ENCODE results near the gene GNG10.
"Not testable (repeated sequence)": the region's sequence is repeated elsewhere in the genome, so short reads cannot be mapped to it uniquely, and the experiment has no call there.

Gene GNG10

DNA sequence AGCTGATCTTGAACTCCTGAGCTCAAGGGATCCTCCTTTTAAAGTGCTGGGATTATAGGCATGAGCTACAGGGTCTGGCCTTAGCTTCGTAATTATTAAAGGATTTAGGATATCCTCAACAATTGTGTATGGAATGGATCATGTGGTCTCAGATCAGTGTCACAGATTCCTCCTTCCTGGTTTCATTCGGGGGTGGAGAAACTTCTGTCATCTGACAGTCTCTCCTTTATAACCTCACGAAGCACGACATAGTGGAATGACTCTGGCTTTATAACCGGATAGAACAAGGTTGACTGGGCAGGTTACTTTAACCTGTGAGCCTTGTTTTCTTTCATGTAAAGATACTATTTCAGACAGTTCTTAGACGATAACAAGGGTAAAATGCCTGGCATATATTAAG is 4.4 kb upstream of the GNG10 start:
- no peak for DNase-seq (ENCODE audit: low spot score)

DNA sequence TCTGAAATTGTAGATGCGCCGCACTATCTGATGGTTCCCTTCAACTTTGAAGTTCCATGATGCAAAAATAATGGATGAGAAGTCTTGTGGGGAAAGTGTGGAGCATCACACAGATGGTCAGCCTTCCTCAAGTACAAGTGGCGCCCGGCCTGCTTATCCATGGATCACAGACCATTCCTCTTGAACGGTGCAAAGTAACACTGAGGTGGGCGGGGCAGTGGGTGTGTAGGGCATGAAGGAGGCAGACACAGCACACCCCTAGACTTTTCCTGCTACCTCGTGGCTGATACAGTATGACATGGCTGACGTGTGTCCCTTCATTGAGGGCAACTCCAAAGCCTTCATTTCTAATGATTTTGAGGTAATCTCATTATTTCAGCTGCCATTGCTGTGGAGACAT is 2.5 kb upstream of the GNG10 start:
- DNase-seq (ENCODE audit: low spot score), result no peak

DNA sequence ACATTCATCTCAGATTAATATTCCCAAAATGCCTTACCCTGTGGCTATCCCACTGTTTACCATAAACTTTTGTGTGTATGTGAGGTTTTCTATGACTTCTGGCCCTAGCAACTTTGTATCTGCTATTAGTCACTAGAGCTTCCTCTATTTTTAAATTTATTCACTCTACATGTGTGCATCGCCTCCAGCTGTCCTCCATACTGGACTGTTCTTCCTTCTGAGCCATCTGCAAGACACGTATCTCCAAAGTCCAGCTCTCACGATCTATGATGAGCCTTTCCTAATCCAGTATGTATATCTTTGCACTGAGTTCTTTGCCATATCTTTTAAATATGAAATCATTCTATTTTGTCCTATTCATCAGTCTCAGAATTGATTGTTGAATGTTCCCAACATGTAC is 1.7 kb upstream of the GNG10 start:
- no peak for DNase-seq (ENCODE audit: low spot score)

DNA sequence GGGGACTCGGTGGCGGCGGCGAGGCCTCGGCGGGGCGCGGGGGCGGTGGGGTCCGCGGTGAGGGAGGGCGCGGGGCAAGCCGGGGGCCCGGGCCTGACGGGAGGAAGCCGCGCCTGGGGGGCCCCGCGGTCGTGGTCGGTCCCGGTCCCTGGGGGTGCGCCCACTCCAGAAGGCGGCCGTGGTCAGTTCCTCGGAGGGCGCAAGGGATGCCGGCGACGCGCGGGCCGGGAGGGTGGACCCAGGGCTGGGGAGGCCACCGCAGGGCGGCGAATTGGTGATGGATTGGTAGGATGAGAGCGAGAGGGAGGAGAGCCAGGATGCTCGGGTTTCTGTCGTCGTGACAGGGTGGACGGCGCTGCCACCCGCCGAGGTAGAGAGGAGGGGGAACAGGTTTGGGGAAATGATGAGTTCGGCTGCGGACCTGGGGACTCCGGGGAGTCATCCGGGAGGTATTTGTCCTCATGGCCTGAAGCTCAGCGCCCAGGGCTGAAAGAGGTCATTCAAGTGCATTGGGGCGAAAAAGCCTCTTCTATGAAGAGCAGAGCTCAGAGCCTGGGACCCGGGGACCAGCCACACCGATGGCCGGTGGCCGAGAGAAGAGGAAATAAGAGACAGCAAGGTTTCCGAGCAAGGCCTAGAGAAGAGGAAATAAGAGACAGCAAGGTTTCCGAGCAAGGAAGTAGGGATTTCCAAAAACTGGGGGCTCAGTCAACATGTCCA is 557 bp downstream of the GNG10 start:
- peak; percentile 33 for DNase-seq (ENCODE audit: low spot score)

DNA sequence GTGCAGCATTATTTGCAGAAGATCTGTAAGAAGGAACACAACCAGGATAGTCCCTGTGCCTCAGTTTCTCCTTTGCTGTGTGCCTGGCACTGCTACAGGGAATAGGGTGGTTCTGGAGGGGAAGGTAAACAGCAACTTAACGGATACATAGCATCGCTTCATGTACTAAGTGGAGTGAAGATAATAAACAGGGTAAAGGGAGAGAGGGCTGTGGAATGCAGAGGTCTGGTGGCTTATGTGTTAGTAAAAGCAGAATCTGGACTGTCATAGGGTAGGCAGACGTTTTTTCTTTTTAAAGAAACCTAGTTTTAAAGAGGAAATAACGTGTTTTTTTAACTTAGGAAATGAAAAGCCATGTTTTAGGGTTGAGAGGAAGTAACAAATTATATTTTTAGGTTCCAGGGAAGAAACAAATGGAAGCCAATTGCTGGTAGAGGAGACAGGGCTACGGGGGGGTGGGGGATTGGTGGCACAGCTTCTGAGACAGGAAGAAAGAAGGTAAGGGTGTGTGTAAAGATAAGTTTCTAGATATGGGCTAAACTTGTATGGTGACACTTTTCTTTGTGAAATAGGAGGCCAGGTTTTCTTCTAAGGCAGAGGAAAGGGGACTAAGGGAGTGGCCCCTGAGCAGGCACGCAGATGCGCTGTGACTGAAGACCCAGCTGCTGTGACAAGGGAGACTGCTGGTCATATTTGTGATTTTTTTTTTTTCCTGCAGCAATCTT is 1.3 kb downstream of the GNG10 start:
- DNase-seq (ENCODE audit: low spot score), result no peak

DNA sequence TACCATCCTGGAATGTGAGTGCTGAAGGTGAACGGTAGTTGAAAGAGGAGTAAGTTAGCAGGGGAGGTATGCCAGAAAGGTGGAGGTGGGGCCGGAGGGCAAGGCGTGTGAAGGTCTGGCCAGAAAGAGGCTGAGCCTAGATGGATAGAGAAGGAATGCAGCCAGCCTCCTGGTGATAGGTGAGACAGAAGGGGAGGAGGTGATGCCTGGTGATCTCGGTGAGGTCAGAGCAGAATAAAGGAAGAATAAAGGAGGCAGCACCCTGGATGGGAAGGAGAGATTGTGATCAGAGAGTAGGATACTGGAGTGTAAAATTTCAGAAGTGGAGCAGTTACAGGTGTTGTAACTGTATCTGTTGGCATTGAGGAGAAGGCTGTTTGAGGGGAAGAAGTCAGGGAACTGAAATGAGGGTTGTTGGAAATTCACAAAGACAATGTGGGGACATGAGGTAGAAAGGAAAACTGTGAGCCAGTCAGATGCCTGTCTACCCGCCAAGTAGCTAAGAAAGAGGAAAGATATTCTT is 2.0 kb downstream of the GNG10 start:
- no peak for DNase-seq (ENCODE audit: low spot score)

DNA sequence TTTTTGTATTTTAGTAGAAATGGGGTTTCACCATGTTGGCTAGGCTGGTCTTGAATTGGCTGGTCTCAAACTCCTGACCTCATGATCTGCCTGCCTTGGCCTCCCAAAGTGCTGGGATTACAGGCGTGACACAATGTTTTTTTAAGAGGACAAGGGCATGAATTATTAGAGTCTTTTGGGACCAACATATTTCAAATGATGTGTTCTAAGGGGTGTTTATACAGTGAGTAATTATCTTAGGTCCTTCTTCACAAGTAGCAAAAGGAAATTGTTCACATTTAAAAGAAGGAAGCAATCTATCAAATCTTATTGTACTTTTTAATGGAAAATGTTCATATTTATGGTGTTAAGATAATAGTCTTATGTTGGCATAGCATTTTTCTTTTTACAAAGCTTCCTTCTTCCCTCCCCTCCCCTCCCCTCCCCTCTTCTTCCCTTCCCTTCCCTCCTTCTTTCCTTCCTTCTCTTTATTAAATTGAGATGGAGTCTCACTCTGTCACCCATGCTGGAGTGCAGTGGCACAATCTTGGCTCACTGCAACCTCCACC is 6.7 kb downstream of the GNG10 start:
- DNase-seq (ENCODE audit: low spot score), result no peak

DNA sequence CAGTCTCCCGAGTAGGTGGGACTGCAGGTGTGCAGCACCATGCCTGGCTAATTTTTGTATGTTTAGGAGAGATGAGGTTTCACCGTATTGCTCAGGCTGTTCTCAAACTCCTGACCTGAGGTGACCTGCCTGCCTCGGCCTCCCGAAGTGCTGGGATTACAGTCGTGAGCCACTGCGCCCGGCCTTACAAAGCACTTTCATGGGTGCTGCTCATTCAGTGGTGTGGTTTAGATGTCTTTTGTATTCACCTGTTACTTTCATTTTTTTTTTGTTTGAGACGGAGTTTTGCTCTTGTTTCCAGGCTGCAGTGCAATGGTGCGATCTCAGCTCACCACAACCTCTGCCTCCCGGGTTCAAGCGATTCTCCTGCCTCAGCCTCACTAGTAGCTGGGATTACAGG is 7.2 kb downstream of the GNG10 start:
- not testable (repeated sequence) for DNase-seq (ENCODE audit: low spot score)

DNA sequence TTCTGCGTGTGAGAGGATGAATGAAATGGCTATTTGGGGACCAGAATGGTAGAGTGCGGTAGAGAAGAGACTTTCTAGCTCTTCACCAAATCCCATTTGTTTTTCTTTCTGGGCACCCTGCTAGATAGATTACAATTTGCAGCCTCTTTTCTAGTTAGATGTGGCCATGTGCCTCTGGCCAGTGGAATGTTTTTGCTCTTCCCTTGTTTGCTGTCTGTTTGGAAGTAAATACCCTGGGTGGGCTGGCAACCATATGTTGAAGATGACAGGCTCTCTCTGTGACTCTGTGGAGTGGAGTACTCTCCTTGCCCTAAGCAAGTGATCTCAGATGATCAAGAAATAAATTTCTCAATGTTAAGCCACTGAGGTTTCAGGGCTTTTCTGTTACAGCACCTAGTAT is 12.9 kb downstream of the GNG10 start:
- DNase-seq (ENCODE audit: low spot score), result no peak

DNA sequence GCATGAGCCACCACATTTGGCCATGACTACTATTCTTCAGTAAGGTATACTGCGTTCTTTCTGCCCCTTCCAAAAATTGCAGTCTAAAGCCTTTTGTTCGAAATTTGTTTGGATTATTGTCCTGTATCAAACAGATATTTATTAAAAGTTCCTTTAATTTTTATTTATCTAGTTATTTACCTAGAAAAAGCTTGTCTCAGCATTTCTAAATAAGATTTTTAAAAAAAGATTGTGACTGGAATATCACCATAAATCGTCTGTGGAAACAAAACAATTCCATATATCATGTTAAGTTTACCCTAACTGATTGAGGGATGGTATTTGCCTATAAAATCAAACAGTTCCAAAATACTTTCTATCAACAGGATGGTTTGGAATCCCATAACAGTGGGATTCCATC is 14.7 kb downstream of the GNG10 start:
- DNase-seq (ENCODE audit: low spot score), result no peak

DNA sequence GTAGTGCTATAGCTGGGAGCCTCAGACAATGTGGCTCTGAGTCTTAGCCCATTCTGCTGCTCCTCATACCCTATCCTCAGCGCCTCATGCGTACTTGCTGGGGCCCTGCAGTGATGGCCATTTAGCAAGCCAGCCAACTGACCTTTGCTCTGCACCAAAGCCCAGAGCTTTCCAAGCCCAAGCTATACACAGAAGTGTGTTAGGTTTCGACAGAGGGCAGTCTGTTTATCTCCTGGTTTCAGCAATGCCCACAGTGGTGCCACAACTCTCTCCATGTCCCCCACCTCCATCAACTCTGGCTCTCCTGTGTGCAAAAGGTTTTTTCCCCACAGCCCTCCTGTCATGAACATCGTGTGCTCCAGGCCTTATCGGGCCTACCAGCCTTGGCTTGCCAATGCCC is 16.9 kb downstream of the GNG10 start:
- DNase-seq (ENCODE audit: low spot score), result no peak

DNA sequence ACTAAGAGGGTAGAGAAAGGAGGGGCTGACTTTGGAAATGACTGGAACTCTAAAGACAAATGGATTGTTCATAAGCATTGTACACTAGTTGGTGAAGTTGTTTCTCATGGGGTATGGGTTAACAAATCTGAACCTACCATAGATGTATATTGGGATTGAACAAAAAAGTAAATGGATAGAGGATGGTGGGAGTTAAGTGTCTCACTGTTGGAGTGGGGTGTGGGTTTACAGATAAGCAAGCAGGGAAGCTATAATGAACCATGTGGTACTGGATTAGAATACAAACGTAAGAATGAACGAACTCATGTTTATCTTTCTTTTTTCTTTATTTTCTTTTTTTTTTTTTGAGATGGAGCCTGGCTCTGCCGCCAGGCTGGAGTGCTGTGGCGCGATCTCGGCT is 17.8 kb downstream of the GNG10 start:
- DNase-seq (ENCODE audit: low spot score), result no peak

DNA sequence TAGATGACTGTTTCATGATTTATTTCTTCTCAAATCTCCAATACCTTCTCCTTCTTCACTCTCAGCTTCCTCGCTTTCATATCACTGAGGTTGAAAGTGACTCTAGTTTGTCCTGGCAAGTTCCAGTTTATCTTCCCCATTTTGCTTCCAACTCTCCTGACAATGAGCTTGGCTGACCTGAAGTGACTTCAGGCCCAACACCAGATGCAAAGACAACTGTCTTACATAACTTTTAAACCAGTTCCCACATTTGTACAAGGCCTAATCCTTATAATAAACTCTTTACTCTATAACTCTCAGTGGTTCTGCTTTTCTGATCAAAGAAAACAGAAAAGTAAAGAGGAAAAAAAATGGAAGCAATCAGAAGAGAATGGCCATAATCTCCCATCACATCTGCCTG is 22.0 kb downstream of the GNG10 start:
- no peak for DNase-seq (ENCODE audit: low spot score)

DNA sequence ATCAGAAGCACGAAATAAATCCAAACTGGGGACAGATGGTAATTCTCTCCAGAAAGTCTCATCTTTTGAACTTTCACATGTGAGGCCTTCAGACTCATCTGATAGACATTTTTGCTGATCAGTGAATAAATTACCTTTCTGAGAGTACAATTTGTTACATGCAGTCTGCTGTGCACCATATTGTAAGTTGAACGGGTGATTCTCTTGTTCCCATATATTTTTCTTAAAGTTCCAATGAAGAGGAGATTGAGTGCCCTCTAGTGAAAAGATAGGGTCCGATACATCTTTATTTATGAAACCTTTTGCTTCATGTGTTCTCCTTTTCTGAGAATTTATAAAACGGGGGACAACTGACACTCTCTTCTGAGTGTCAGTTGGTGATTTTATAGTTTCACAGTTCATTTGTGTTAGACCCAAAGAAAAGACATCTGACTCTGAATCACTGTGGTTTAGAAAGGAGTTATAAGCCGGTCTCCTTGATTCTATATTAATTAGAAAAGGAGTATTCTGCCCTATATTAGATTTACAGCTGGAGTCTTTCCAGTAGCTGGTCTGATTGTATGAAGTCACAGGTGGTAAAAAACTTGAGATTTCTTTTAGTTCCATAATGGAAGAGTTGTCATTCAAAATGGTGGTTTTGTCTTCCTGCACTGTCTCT is 30.4 kb downstream of the GNG10 start:
- peak; percentile 20 for DNase-seq (ENCODE audit: low spot score)

DNA sequence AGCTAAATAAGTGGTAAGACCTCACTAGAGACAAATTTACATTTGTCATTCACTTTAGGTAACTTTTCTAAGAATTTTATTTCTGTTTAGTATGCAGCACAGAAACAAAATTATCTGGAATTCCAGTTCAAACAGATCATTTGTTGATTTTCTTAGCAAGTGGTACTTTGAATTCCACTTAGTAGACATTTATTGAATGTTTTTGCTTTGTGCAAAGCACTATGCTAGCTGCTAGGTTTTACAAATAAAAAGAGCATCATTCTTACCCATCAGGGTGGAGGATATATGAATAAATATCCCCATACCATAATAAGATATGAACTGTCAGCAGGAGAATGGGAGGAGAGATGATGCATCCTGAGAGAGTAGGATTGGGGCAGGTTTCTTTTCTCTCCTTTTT is 35.4 kb downstream of the GNG10 start:
- no peak for DNase-seq (ENCODE audit: low spot score)

DNA sequence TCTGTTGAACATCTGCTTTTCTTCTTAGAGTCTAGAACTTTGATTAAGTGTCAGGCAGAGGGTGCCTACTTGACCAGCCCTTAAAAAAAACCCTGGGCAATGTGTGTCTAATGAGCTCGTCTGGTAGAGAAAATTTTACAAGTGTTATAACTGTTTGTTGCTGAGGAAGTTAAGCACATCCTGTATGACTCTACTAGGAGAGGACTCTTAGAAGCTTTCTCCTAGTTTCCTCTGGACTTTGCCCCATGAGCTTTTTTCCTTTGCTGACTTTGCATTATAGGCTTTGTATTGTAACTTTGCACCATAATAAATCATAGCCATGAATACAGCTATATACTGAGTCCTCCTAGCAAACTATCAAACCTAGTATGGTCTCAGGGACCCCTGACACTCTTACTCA is 39.4 kb downstream of the GNG10 start:
- no peak for DNase-seq (ENCODE audit: low spot score)

DNA sequence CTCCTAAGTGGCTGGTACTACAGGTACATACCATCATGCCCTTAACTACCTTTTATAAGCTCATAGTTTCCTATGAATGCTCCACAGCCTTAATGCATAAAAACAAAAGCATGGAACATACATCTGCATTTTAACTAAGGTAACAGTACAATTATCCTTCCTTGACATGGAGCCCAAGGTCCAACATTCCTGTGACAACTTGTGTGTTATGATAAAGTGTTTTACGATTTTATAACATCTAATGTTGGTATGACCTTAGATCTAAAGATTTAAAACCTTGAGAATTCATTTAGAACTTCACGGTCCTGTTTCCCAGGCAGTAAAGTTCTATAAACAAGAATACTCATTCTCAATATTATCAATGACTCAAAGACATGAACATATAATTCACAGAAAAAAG is 43.1 kb downstream of the GNG10 start:
- DNase-seq (ENCODE audit: low spot score), result no peak

DNA sequence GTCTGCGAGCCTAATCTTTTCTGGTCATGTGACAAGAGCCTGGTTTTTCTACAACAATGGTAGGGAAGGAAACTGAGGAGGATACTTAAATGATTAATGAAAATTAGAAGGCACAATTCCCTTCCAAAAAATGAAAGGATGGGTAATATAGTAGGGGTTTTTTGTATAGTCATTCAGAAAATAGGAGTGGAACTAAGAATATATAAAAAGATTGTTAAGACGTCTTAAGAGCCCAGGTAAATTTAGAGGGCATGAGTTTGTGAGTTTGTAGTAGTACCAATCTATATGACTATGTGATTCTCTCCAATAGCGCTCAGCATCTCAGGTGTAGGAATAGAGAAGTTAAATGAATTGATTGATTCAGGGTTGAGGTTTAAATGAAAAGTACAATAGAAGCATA is 50.1 kb downstream of the GNG10 start:
- no peak for DNase-seq (ENCODE audit: low spot score)

DNA sequence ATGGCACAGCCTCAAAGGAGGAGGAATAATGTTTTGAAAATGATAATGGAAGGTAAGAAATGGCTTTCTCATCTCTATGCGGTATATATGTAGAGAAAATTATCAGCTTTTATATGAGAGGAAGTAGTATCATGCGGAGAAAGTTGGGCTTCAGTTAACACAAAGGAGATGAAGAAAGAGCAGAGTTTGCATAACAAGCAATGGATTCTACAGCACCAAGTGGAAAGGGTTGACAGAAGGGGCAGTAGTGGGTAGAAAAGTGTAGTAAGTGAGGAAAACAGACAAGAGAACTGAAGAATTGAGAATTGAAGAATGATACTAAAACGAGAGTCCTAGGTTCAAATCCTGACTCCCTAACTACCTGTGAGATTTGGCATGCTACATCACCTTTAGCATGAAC is 51.0 kb downstream of the GNG10 start:
- DNase-seq (ENCODE audit: low spot score), result no peak

DNA sequence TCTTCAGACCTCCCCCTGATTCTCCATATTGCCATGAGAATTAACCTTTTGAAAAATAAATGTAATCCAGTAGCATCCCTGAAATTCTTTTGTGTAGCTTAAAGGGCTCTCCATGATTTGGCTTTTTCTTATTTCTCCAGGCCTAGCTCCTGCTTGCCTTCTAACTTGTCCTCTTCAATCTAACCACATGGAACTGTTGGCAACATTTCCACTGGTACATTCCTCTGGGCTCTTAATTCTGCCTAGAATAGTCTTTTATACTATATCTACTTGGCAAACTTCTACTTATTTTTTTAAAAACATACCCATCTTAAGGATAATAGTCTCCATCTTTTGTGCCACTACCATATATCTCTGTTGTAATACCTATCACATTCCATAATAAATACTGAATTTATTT is 54.1 kb downstream of the GNG10 start:
- DNase-seq (ENCODE audit: low spot score), result no peak

DNA sequence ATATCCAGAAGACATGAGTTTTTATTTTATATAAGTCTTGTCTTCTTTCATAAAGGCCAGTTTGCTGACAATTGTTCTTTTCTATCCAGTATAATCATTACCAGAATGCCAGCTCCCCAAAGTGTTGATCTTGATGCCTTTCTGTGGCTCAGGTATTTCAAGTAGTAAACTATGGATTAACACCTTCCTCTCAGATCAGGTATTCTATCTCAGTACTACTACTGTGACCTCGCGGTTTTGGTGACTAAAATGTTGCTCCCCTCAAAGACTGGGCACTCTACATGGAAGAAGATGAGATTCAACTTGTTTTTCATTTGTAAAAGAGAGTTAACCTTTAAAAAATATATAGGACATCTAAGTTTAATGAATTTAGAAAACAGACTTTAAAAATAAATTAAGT is 58.1 kb downstream of the GNG10 start:
- no peak for DNase-seq (ENCODE audit: low spot score)
